CD4-positive, alpha-beta T cell (primary cell): ENCODE measurements around the gene RNASET2. TPM values are rescaled to one million over a fixed set of nuclear protein-coding genes. Genes with fewer than 3 reads are reported as not detected.
A peak's percentile ranks its signal among the peaks of the same experiment; 100 is the strongest.

Experiments used
- ATAC-seq: fragments of 200-7000 bp; cut with Tn5 transposase; one replicate; pipeline ENCODE4 v1.10.0; 2022; ENCODE audit warnings: mild to moderate bottlenecking; ENCODE audit not compliant: poor library complexity
- CTCF ChIA-PET: fragments of 350-600 bp; sonication (Branson Sonifier 250); formaldehyde crosslinking; loops from one replicate; lab custom pipeline; 2021; ENCODE audit warnings: antibody characterized with exemption, inconsistent platforms; lab: Charles Lee
- POLR2A ChIA-PET: fragments of 350-600 bp; sonication (Branson Sonifier 250); formaldehyde crosslinking; loops from one replicate; lab custom pipeline; 2021; ENCODE audit warnings: antibody characterized with exemption, inconsistent platforms; lab: Charles Lee
- DNase-seq, 14 experiments: peaks; one replicate each; pipeline ENCODE4 v3.0.0-alpha.2; 2013 to 2020; ENCODE audit warnings: mixed read lengths in 2 of 14
- H3K27ac ChIP-seq, 2 donors: one replicate each; pipeline versions ENCODE4 v1.5.1 to v1.7.0; 2013; ENCODE audit warnings: low read length in 2 of 2, low read depth in 1 of 2, mild to moderate bottlenecking in 1 of 2
- H3K27me3 ChIP-seq, 2 experiments: 1 replicate in 1 of 2; 2 replicates in 1 of 2; pipeline versions ENCODE4 v1.6.1 to v1.7.0; 2013; ENCODE audit warnings: low read length in 2 of 2, control low read depth in 1 of 2, mild to moderate bottlenecking in 1 of 2, moderate library complexity in 1 of 2; ENCODE audit not compliant: insufficient read depth in 2 of 2, control insufficient read depth in 1 of 2
- H3K36me3 ChIP-seq: one replicate; pipeline ENCODE4 v1.6.1; 2013; ENCODE audit warnings: low read length, control low read depth; ENCODE audit not compliant: insufficient read depth
- H3K4me1 ChIP-seq: one replicate; pipeline ENCODE4 v1.6.1; 2013; ENCODE audit warnings: low read length, control low read depth; ENCODE audit not compliant: insufficient read depth
- H3K4me3 ChIP-seq: one replicate; pipeline ENCODE4 v1.5.1; 2013; ENCODE audit warnings: mild to moderate bottlenecking, low read length, moderate library complexity
- H3K9me3 ChIP-seq, 2 experiments: 1 replicate in 1 of 2; 2 replicates in 1 of 2; pipeline versions ENCODE4 v1.6.1 to v1.7.0; 2013; ENCODE audit warnings: low read length in 2 of 2, mild to moderate bottlenecking in 2 of 2, control low read depth in 1 of 2, moderate library complexity in 1 of 2; ENCODE audit not compliant: control insufficient read depth in 1 of 2, insufficient read depth in 1 of 2
- H3K27ac Mint-ChIP-seq: one replicate; pipeline ENCODE4 v1.8.0; 2020; ENCODE audit warnings: mixed read lengths
- H3K27me3 Mint-ChIP-seq: one replicate; pipeline ENCODE4 v1.8.0; 2021; ENCODE audit warnings: mixed read lengths
- H3K36me3 Mint-ChIP-seq: one replicate; pipeline ENCODE4 v1.8.0; 2021; ENCODE audit warnings: low read depth, mixed read lengths
- H3K4me1 Mint-ChIP-seq: one replicate; pipeline ENCODE4 v1.8.0; 2021; ENCODE audit warnings: low read depth, mixed read lengths
- H3K4me3 Mint-ChIP-seq: one replicate; pipeline ENCODE4 v1.8.0; 2020; ENCODE audit warnings: mild to moderate bottlenecking, mixed read lengths
- H3K9me3 Mint-ChIP-seq: one replicate; pipeline ENCODE4 v1.8.0; 2020; ENCODE audit warnings: mixed read lengths
- intact Hi-C, 2 experiments: fragments of 100-400 bp; cut with DNase I in 1 of 2; cut with micrococcal nuclease in 1 of 2; formaldehyde crosslinking; loops; one replicate each; pipeline versions ENCODE4 v1.15.1 to v1.9.0; 2023 to 2025; cut with DNase I, micrococcal nuclease
- polyA plus RNA-seq, 2 donors: library from polyadenylated mRNA; unstranded; fragments of 120-200 nt; gene quantifications; one replicate each; pipeline ENCODE4 v1.2.1, GENCODE V29; 2013
- total RNA-seq, 174 experiments: library from RNA in 2 of 174; stranded (reverse) in 2 of 174; gene quantifications; one replicate each; pipeline ENCODE4 v1.2.3 and lab custom pipeline; 2021 to 2026
- TF ChIP-seq, protein P1 (sequence below): fragments of 200-600 bp; IDR thresholded peaks from one replicate; pipeline ENCODE4 v1.8.0; 2022; ENCODE audit warnings: antibody characterized with exemption, mild to moderate bottlenecking

Gene RNASET2
- 100 to 1,000 TPM; 164 to 165 TPM for total RNA-seq
- polyA plus RNA-seq (2013, experiment 1 of 2) = 268 TPM
- polyA plus RNA-seq (2013, experiment 2 of 2) = 232 TPM
- total RNA-seq (lab: John Stamatoyannopoulos, UW) = 14.4 to 385 (median 89.7) reads per million in 172 experiments

GRCh38 chr6:166956444-166957086 is at the start of gene RNASET2:
RNASET2 (minus strand) TSS chr6:166956550; CDS start chr6:166956182, 368 bp downstream.
- H3K27ac Mint-ChIP-seq = peak within 1 kb of the TSS; percentile 93
- H3K4me1 ChIP-seq = peaks cover 81% of the 10 kb centered on the region
- no peaks in the 10 kb centered on the region for H3K9me3 Mint-ChIP-seq
- H3K36me3 Mint-ChIP-seq = peaks cover 37% of the 10 kb centered on the region
- H3K27ac ChIP-seq = peak within 1 kb of the TSS; percentile 88 to 94
- peak within 1 kb of the TSS; percentile 95 for H3K4me3 Mint-ChIP-seq
- no peaks in the 10 kb centered on the region for H3K27me3 ChIP-seq
- POLR2A ChIA-PET = interaction anchor here (0.6 to 3.4 kb wide), 21 partner anchors 9 to 614 kb away, joined by 3 to 32 read pairs (median 4); partner anchors contain the start of genes CEP43, RPS6KA2 and SFT2D1
- H3K9me3 ChIP-seq = peaks cover 0 to under 1% of the 10 kb centered on the region in 2 experiments
- peaks cover 10% of the 10 kb centered on the region for H3K36me3 ChIP-seq
- peaks cover 76% of the 10 kb centered on the region for H3K4me1 Mint-ChIP-seq
- CTCF ChIA-PET = interaction anchor here (0.8 to 10.0 kb wide), 2 partner anchors 13 to 32 kb away, joined by 3 to 50 read pairs; no protein-coding TSS in a partner anchor
- DNase-seq (peak; percentile 96 to 100 (median 99)), ATAC-seq (peak; percentile 81)
- intact Hi-C loops = loop anchor here (2.0 to 10.0 kb wide), 4 partner anchors 40 to 868 kb away; partner anchors contain the start of genes AFDN (in 1 of the 2), CEP43 (in 1 of the 2) and RPS6KA2 (in 1 of the 2)
- no peaks in the 10 kb centered on the region for H3K27me3 Mint-ChIP-seq
- TF ChIP-seq, protein P1, sequence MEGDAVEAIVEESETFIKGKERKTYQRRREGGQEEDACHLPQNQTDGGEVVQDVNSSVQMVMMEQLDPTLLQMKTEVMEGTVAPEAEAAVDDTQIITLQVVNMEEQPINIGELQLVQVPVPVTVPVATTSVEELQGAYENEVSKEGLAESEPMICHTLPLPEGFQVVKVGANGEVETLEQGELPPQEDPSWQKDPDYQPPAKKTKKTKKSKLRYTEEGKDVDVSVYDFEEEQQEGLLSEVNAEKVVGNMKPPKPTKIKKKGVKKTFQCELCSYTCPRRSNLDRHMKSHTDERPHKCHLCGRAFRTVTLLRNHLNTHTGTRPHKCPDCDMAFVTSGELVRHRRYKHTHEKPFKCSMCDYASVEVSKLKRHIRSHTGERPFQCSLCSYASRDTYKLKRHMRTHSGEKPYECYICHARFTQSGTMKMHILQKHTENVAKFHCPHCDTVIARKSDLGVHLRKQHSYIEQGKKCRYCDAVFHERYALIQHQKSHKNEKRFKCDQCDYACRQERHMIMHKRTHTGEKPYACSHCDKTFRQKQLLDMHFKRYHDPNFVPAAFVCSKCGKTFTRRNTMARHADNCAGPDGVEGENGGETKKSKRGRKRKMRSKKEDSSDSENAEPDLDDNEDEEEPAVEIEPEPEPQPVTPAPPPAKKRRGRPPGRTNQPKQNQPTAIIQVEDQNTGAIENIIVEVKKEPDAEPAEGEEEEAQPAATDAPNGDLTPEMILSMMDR = no peak
- H3K4me3 ChIP-seq = peak within 1 kb of the TSS; percentile 96

GRCh38 chr6:167005350-167006159 is 49.2 kb upstream of the RNASET2 start:
- Mint-ChIP-seq H3K36me3 (peaks cover 63% of the 10 kb centered on the region), H3K9me3 (no peaks in the 10 kb centered on the region), H3K4me1 (peaks cover 14% of the 10 kb centered on the region), H3K4me3 (no peak overlapping the region), H3K27ac (no peak overlapping the region), H3K27me3 (no peaks in the 10 kb centered on the region)
- intact Hi-C loops = no loop called here
- ATAC-seq (no peak), DNase-seq (no peak)
- Histone ChIP-seq H3K9me3 (no peaks in the 10 kb centered on the region), H3K4me1 (peaks cover 8% of the 10 kb centered on the region), H3K36me3 (peaks cover 20% of the 10 kb centered on the region), H3K27ac (no peak overlapping the region), H3K4me3 (no peak overlapping the region), H3K27me3 (no peaks in the 10 kb centered on the region)
- POLR2A ChIA-PET = no interaction called here
- CTCF ChIA-PET = interaction anchor here (1.1 to 1.7 kb wide), 2 partner anchors 16 to 231 kb away, joined by 3 to 5 read pairs; no protein-coding TSS in a partner anchor
- TF ChIP-seq, protein P1 = no peak

DNA sequence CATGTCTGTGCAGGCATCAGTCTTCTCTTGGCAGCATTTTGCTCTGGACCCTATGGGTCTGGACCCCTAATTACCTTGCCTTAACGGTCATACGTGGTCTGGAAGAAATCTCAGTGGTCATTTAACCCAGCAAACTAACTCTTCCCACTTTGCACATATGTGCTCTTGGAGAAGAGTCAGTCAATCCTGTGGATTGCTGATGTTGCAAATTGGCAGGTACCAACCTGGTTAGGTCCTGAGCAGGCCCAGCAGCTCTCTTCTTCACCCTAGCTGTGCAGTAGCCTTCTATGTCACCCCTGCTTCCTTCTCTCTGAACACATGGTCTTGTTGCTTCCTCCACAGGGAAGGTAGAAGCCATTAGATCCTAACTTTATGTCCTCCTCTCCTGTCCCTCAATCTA is 44.4 kb upstream of the RNASET2 start:
- Mint-ChIP-seq H3K27ac (peak overlapping the region; percentile 87), H3K36me3 (peaks cover 40% of the 10 kb centered on the region), H3K4me3 (peak overlapping the region; percentile 95), H3K9me3 (no peaks in the 10 kb centered on the region), H3K27me3 (no peaks in the 10 kb centered on the region), H3K4me1 (peaks cover 29% of the 10 kb centered on the region)
- Histone ChIP-seq H3K36me3 (peaks cover 6% of the 10 kb centered on the region), H3K4me3 (no peak overlapping the region), H3K9me3 (no peaks in the 10 kb centered on the region), H3K27me3 (no peaks in the 10 kb centered on the region), H3K4me1 (peaks cover 15% of the 10 kb centered on the region), H3K27ac (no peak overlapping the region)
- intact Hi-C loops = loop anchor here in 1 of 2 experiments (5.0 kb wide), 1 partner anchor 42 kb away; no protein-coding TSS in a partner anchor
- POLR2A ChIA-PET = interaction anchor here (1.1 to 2.9 kb wide), 5 partner anchors 41 to 242 kb away, joined by 3 to 26 read pairs (median 5); partner anchors contain the start of gene RNASET2
- TF ChIP-seq, protein P1 = no peak
- CTCF ChIA-PET = interaction anchor here (0.7 to 2.0 kb wide), 4 partner anchors 11 to 350 kb away, joined by 3 to 6 read pairs (median 4); no protein-coding TSS in a partner anchor
- ATAC-seq = no peak
- no peak for DNase-seq
